ENCODE results near the gene XRN2. TPM values are rescaled to one million over a fixed set of nuclear protein-coding genes. Genes with fewer than 3 reads are reported as not detected.
"Not testable (repeated sequence)": the region's sequence is repeated elsewhere in the genome, so short reads cannot be mapped to it uniquely, and the experiment has no call there.

Gene XRN2
- total RNA-seq, 1 donor from 2014 or later, result 62.1 TPM

GRCh38 chr20:21360705-21361104, 57.6 kb downstream of the XRN2 start:
- DNase-seq, result no peak
- intact Hi-C loops (cut with DNase I), result no loop called here
- Histone ChIP-seq H3K27ac (no peak overlapping the region), H3K4me3 (no peak overlapping the region), H3K27me3 (ENCODE audit: low read depth) (no peaks in the 10 kb centered on the region), H3K36me3 (peaks cover 79% of the 10 kb centered on the region), H3K4me1 (peaks cover 19% of the 10 kb centered on the region), H3K9me3 (no peaks in the 10 kb centered on the region)
- no peak for TF ChIP-seq CTCF (IDR thresholded peaks at IDR 0.05)
- peak; percentile 39 to 75 for ATAC-seq

GRCh38 chr20:21361266-21361665, 58.1 kb downstream of the XRN2 start:
- Histone ChIP-seq H3K4me3 (no peak overlapping the region), H3K27ac (peak overlapping the region; percentile 6), H3K36me3 (peaks cover 75% of the 10 kb centered on the region), H3K4me1 (peaks cover 19% of the 10 kb centered on the region), H3K27me3 (ENCODE audit: low read depth) (no peaks in the 10 kb centered on the region), H3K9me3 (no peaks in the 10 kb centered on the region)
- intact Hi-C loops (cut with DNase I), result no loop called here
- no peak for TF ChIP-seq CTCF (IDR thresholded peaks at IDR 0.05)
- DNase-seq (no peak), ATAC-seq (peak; percentile 80 to 90)

- no peak for ATAC-seq
- Histone ChIP-seq H3K27ac (no peak overlapping the region), H3K36me3 (peaks cover 78% of the 10 kb centered on the region), H3K4me3 (no peak overlapping the region), H3K9me3 (no peaks in the 10 kb centered on the region), H3K27me3 (ENCODE audit: low read depth) (no peaks in the 10 kb centered on the region), H3K4me1 (peaks cover 19% of the 10 kb centered on the region)
- no peak for DNase-seq
- no peak for TF ChIP-seq CTCF (IDR thresholded peaks at IDR 0.05)
- intact Hi-C loops (cut with DNase I), result no loop called here
Observed at GRCh38 chr20:21364413-21364812, 61.3 kb downstream of the XRN2 start.

- H3K27ac ChIP-seq, result no peak overlapping the region
- intact Hi-C loops (cut with DNase I), result no loop called here
- peaks cover 82% of the 10 kb centered on the region for H3K36me3 ChIP-seq
Observed at GRCh38 chr20:21365771-21366170, 62.6 kb downstream of the XRN2 start.

GRCh38 chr20:21366273-21366672, 63.1 kb downstream of the XRN2 start:
- H3K27ac ChIP-seq; H3K27me3 ChIP-seq (ENCODE audit: low read depth); H3K9me3 ChIP-seq; intact Hi-C loops (cut with DNase I); ATAC-seq; H3K4me1 ChIP-seq; DNase-seq; H3K4me3 ChIP-seq: not testable (repeated sequence)
- H3K36me3 ChIP-seq, result peaks cover 87% of the 10 kb centered on the region

More at GRCh38 chr20:21365771-21366170, 62.6 kb downstream of the XRN2 start:
- no peak for DNase-seq
- no peak for TF ChIP-seq CTCF (IDR thresholded peaks at IDR 0.05)
- no peaks in the 10 kb centered on the region for H3K9me3 ChIP-seq
- ATAC-seq, result no peak
- H3K4me3 ChIP-seq, result no peak overlapping the region
- H3K27me3 ChIP-seq (ENCODE audit: low read depth), result no peaks in the 10 kb centered on the region
- peaks cover 12% of the 10 kb centered on the region for H3K4me1 ChIP-seq

GRCh38 chr20:21368791-21369190, 65.7 kb downstream of the XRN2 start:
- no peak overlapping the region for H3K4me3 ChIP-seq
- DNase-seq, result no peak
- H3K36me3 ChIP-seq, result peaks cover 69% of the 10 kb centered on the region
- H3K9me3 ChIP-seq, result no peaks in the 10 kb centered on the region
- intact Hi-C loops (cut with DNase I), result no loop called here
- TF ChIP-seq CTCF (IDR thresholded peaks at IDR 0.05), result no peak
- peaks cover under 1% of the 10 kb centered on the region for H3K4me1 ChIP-seq
- no peak overlapping the region for H3K27ac ChIP-seq
- H3K27me3 ChIP-seq (ENCODE audit: low read depth), result no peaks in the 10 kb centered on the region
- no peak for ATAC-seq
